GM10847 (cell line): ENCODE data around the gene SLC1A7.

ENCODE experiments used
- POLR2A ChIP-seq: IDR thresholded peaks from 2 replicates; pipeline ENCODE4 v1.6.1; 2011; ENCODE audit not compliant: insufficient read length; ENCODE audit errors: extremely low read depth

The SLC1A7 gene

DNA sequence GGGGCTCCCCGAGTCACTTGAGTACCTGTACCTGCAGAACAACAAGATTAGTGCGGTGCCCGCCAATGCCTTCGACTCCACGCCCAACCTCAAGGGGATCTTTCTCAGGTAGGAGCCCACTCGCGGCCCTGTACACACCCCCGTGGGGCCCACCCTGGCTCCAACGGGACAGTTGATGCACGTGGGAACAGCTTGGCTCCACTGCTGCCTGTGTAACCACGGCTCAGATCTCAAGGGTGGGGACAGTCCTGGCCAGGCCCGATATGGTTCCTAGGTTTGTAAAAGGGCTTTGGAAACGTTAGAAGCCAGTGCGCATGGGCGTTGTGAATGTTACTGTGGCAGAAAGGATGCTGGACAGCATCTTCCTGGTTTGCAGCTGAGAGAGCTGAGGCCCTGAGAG, 61.7 kb downstream of the SLC1A7 start:
- TF ChIP-seq POLR2A, result no peak

DNA sequence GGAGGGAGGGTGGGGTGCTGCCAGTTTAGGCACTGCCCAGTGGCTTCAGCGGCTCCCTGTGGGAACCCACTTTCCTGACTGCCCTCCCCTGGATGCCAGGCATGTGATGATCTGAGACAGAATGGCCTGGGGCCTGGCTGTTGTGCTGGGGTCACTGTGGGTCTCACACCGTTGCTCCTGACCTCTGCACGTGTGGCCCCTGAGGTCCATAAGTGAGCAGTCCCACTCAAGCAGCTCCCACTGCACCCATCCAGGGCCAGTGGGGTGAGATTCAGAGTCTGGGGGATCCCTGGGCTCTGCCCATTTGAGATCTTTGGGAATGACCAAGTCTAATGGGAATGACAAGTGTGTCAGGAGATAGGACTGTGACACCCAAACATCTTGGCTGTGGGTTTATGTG, 62.4 kb downstream of the SLC1A7 start:
- no peak for TF ChIP-seq POLR2A

DNA sequence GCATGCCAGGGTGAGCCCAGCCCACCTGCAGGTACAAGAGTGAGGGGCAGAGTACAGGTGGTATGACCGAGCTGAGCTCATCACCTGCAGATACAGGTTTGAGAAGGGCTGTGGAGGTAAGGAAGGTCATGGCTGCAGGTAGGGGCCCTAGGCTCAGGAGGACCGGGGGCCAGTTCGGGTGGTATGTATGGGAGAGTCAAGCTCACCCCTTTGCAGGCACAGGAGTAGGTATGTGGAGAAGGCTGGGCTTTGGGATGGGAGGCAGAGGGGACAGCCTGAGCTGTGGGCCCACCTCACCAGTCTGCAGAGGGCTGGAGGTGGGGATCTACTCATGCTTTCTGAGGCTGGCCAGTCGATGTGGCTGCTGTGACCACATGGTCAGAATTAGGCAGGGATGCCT, 63.2 kb downstream of the SLC1A7 start:
- no peak for TF ChIP-seq POLR2A

DNA sequence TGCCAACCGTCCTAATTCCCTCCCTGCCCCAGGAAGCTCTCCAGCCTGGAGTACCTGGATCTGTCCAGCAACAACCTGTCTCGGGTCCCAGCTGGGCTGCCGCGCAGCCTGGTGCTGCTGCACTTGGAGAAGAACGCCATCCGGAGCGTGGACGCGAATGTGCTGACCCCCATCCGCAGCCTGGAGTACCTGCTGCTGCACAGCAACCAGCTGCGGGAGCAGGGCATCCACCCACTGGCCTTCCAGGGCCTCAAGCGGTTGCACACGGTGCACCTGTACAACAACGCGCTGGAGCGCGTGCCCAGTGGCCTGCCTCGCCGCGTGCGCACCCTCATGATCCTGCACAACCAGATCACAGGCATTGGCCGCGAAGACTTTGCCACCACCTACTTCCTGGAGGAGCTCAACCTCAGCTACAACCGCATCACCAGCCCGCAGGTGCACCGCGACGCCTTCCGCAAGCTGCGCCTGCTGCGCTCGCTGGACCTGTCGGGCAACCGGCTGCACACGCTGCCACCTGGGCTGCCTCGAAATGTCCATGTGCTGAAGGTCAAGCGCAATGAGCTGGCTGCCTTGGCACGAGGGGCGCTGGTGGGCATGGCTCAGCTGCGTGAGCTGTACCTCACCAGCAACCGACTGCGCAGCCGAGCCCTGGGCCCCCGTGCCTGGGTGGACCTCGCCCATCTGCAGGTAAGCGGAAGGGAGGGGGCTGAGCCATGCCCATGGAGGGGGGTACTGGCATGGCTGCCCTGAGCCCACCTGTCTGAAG, 63.9 kb downstream of the SLC1A7 start:
- no peak for TF ChIP-seq POLR2A

DNA sequence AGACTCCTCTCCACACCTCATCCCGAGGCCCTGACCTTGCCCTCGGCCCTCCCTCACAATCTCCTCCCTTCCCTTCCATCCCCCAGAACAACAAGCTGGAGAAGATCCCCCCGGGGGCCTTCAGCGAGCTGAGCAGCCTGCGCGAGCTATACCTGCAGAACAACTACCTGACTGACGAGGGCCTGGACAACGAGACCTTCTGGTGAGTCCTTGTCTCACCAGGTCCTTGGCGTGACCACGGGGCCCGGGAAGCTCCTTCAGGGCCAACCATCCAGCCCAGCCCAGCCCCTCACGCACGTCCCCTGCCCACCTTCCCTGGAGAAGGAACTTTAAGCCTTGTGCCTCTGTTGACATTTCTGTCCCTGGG, 64.9 kb downstream of the SLC1A7 start:
- TF ChIP-seq POLR2A, result no peak

DNA sequence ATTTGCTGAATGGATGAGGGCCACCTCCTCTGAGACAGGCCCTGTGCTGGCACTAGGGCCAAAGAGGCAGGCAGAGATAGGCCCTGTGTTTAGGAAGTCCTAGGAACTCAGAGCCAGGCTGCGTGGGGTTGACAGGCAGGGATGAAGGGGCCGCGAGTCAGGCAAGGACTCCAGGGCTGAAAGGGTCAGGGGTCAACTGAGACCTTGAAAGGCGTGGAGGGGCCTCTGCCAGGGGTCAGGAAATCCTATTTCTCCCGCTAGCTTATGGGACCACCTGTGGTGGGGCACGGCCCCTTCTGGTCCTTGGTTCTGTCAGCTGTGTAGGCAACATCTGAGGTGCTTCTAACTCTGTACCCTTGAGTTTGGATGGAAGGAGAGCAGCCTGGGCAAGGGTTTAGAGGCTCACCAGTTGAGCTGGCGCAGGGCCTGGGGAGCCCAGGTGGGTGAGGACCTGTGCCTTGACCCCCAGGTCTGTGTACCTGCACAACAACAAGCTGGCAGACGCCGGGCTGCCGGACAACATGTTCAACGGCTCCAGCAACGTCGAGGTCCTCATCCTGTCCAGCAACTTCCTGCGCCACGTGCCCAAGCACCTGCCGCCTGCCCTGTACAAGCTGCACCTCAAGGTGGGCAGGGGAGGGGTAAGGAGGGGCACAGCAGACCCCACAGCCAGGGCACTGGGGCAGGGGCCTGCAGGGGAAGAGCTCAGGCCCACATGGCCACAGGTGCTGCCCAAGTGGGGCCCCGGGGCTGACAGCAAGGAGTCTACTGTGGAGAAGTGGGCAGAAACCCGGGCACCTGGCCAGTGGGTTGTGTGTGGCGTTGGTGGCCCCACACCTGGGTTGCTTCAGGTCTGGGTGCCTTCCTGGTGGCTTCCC, 65.5 kb downstream of the SLC1A7 start:
- TF ChIP-seq POLR2A, result no peak

DNA sequence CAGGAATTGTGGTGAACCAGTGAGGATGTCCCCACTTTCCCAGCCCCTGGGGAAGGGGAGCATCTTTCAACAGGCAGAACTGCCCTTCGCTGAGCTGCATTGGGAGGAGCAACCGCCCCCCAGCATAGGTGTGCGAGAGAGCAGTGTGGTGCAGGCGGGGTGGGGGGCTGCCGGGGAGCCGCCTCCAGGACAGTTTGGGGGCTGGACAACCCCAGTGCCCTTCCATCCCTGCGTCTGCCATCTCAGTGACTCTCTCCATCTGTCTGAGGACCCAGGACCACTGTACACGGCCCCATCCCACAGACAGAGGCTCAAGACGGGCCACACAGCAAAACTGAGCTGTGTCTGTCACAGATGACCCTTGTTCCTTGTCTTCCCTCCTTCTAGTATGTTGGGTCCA, 66.3 kb downstream of the SLC1A7 start:
- TF ChIP-seq POLR2A, result no peak

DNA sequence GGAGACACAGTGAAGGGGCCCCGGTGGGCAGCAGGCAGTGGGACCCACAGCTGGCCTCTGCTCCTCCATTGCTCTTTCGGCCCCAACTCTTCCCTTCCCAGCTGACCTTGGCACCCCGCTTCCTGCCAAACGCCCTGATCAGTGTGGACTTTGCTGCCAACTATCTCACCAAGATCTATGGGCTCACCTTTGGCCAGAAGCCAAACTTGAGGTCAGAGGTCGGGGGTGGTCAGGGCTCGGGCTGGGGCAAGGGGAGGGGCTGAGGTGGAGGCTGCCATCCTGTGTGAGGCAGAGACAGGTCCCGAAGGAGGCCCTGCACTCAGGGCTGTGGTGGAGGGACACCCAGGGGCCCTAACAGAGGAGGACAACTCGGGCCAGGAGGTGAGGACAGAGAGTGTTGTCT, 66.7 kb downstream of the SLC1A7 start:
- TF ChIP-seq POLR2A, result no peak

DNA sequence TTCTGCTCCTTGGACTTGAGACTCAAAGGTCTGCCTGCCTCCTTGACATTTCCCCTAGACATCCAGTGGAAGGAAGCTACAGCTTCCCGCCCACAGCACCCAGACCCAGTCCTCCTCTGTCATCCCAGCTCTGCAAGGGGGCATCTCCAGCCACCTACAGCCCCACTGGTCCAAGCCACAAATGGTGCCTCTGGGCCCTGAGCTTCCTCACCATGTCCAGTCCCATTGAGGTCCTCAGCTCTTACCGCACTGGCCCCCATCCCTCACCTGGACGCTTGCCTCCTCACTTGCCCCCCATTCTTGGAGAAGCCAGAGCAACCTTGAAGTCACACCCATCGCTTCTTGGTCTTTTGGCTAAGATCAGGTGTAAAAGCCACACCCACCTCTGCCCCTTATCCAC, 67.2 kb downstream of the SLC1A7 start:
- no peak for TF ChIP-seq POLR2A

DNA sequence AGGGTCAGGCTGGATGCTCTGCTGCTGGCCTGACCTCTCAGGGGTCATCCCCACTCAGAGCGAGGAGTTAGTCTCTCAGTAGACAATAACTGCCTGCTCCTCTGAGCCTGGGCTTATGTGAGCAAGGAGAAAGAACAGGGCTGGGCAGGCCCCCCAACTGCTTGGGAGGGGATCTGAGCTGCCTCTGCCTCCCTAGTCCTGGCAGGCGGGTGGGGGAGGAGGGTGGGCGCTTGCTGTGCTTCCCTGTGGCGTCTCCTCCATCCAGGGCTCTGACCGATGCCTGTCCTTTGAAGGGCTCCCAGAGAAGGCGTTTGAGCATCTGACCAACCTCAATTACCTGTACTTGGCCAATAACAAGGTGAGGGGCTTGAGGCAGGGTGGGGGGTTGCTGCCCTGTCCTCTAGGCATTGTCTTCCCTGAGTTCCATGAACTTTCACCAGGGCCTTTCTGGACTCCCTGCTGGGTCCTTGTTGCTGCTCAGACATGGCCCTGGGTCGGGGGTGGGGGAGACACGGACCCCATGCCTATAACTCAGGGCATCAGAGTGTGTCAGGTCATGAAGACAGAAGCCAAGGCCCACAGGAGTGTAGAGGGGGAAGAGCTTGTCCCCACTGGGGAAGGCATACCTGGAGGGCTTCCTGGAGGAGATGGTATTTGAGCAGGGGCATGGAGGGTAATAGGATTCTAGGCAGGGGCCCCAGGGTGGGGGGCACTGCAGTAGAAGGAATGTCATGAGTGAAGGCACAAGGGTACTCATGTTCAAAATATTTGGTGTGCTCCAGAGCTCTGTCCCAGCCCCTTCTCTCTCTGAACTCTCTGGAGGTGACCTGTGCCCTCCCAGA, 67.9 kb downstream of the SLC1A7 start:
- TF ChIP-seq POLR2A, result no peak

DNA sequence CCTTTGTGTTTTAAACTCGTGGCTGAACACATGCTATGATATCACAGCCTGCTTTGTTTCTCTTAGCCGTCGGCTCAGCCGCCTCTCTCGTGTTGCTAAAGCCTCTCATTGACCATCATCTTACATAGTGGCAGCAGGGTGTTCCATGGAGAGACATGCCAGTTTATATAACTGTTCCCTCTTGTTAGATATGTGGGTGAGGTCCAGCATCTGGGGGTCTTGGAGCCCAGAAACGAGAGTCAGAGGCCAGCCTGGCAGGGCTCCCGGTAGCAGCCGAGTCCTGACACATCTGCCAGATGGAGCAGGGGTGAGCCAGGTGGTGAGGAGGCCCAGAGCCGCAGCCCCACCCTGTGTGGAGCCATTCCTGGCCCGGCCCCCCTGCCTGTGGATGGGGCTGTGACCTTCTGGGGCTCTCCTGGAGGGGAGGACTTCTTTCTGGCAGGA, 68.5 kb downstream of the SLC1A7 start:
- no peak for TF ChIP-seq POLR2A

DNA sequence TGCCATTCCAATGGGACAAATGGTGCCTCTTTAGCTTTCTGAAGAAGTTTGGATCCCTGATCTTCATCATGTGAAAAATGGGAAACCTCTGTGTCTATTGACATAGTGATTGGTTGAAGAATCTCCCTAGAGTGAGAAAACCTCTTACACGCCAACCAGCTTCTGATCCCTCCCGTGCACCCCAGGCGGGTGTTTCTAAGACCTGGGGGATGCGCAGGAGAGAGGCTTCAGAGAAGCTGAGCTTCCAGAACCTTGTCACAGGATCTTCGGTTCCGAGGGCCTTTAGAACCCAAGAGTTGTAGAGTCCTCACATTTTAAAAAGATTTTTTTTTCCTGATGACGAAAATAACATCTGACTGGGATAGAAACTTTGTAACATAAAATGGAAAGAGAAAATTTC, 69.2 kb downstream of the SLC1A7 start:
- no peak for TF ChIP-seq POLR2A

DNA sequence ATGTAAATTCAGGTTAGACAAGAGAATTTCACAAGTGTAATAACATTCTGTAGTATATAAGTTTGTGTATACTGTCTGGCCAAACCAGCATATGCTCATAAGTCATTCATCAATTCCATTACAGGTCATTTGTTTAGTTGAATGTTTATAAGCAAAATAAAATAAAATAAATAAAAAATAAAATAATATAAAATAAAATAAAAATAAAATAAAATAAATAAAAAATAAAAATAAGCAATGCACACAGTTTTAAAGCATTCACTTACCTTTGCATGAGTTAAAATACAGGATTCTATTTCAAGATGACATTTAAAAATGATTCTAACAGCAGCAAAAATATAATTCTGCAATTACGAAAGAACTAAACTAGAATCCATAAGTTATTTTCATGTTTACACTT, 70.5 kb downstream of the SLC1A7 start:
- no peak for TF ChIP-seq POLR2A

DNA sequence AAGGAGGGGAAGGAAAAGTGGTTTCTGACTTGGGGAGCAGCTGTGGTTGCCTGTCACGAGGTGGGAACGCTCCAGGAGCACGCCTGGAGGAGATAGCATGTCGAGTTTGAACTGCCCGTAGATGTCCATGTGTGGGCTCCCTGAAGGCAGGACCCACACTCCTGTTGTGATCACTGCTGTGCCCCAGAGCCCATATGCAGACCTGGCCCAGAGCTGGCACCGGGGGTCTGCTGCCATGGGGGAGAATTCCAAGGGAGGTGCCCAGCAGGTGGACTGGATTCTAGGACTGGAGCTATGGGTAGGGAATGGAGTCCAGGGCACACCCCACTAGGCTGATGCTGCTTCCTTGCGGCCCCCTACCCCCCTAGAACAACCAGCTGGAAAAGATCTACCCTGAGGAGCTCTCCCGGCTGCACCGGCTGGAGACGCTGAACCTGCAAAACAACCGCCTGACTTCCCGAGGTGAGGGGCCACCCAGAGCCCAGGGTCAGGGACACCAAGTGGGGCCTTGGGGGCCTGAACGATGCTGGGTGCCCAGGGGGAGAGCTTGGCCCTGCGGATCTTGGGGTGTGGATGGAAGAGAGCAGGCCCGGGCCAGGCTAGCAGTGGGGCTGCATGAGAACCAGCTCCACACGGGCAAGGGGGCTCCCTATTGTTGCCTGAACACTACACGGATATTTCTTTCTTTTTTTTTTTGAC, 71.1 kb downstream of the SLC1A7 start:
- no peak for TF ChIP-seq POLR2A

DNA sequence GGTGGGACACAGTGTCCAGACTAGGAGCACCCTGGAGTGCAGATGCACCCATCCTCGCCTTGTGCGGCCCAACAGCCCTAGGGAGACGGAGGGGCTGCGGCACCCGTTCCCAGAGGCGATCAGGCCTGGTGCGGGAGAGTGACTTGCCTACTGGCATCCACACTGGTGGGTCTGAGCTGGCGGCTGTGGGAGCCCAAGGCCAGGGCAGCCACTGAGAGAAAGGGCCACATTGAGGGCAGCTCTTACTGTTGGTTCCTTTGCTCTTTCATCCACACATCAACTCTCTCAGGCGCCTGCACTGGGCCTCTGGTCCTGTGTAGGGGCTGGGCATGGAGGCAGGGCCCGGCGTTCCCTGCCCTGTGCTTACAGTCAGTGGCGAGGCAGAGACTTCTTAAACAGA, 71.8 kb downstream of the SLC1A7 start:
- TF ChIP-seq POLR2A, result no peak

DNA sequence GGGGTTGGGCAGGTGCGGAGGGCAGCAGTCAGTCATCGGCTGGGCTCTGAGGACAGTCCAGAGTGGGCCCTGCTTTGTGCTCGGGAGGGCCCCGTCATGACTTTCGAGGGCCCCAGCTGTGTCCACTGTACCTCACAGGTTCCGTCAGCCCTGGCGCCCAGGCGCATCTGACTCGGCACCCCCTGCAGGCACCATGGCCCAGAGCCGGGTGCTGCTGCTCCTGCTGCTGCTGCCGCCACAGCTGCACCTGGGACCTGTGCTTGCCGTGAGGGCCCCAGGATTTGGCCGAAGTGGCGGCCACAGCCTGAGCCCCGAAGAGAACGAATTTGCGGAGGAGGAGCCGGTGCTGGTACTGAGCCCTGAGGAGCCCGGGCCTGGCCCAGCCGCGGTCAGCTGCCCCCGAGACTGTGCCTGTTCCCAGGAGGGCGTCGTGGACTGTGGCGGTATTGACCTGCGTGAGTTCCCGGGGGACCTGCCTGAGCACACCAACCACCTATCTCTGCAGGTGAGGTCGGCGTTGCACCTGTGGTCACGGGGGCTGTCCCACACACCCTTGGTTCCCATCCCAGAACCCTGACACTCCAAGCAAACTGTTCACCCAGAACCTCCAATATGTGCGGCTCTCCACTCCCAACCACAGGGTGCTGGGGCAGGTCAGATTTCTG, 72.6 kb downstream of the SLC1A7 start:
- TF ChIP-seq POLR2A, result no peak
